ENCODE measurements around the gene RARRES1.

The RARRES1 gene

DNA sequence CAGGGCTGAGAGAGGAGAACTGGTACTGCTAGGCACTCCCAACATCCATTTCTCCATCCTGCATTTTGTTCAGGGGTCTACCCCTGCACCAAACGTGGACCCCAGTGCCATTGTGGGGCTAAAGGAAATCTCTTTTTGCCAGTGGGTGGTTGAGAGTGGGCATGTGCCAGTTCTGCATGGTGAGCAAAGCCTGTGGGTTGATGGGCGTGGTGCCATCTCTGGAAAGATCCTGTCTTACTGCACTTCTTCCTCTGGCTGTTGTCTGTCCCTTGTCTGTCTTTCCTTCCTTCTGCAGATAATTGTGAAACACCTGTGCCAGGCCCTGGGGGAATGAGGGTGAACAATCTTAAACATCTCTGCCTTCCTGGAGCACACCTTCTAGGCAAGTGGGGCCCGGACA lies 1.4 kb upstream of the RARRES1 start:
- TF ChIP-seq, protein P1, sequence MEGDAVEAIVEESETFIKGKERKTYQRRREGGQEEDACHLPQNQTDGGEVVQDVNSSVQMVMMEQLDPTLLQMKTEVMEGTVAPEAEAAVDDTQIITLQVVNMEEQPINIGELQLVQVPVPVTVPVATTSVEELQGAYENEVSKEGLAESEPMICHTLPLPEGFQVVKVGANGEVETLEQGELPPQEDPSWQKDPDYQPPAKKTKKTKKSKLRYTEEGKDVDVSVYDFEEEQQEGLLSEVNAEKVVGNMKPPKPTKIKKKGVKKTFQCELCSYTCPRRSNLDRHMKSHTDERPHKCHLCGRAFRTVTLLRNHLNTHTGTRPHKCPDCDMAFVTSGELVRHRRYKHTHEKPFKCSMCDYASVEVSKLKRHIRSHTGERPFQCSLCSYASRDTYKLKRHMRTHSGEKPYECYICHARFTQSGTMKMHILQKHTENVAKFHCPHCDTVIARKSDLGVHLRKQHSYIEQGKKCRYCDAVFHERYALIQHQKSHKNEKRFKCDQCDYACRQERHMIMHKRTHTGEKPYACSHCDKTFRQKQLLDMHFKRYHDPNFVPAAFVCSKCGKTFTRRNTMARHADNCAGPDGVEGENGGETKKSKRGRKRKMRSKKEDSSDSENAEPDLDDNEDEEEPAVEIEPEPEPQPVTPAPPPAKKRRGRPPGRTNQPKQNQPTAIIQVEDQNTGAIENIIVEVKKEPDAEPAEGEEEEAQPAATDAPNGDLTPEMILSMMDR (conservative IDR thresholded peaks at IDR 0.05): no peak
- TF ChIP-seq ZFX (IDR thresholded peaks at IDR 0.05): no peak
- no peak overlapping the region for H3K27ac ChIP-seq

DNA sequence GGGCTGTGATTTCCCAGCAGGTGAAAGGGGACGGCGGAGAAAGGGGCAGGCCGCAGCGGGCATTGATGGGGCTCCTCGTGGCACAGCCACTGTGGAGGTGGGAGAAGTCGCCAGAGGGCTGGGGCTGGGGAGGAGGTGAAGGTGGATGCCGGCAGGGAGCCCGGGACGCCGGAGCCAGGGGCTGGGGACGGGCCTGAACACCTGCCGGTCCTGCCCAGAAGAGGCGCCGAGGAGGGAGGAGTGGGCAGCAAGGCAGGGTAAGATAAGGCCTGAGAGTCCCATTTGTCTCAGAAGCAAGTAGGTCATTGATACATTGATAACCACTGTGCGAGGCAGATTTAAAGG lies 571 bp upstream of the RARRES1 start:
- H3K27ac ChIP-seq: no peak overlapping the region
- no peak for TF ChIP-seq ZFX (IDR thresholded peaks at IDR 0.05)
- TF ChIP-seq, protein P1 (conservative IDR thresholded peaks at IDR 0.05): no peak

DNA sequence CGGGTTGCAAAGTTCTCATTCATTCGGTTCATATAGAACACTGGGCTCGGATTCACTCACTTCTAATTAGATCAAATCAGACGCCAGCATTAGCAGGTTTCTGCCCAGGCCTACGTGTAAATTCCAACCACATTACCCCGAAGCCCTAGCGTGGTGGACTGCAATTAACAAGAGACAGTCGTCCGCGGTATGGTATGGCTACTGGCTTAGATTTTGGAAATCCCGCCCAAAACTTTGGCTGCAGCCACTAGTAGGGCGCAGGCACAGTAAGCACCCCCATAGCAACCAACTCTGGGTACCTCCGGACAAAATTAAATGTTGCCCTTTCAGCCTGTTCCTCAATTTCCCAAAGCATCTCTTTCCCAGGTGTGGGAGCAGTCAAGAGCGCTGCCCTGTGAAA lies 771 bp downstream of the RARRES1 start:
- TF ChIP-seq, protein P1 (conservative IDR thresholded peaks at IDR 0.05): no peak
- TF ChIP-seq ZFX (IDR thresholded peaks at IDR 0.05): no peak
- no peak overlapping the region for H3K27ac ChIP-seq

DNA sequence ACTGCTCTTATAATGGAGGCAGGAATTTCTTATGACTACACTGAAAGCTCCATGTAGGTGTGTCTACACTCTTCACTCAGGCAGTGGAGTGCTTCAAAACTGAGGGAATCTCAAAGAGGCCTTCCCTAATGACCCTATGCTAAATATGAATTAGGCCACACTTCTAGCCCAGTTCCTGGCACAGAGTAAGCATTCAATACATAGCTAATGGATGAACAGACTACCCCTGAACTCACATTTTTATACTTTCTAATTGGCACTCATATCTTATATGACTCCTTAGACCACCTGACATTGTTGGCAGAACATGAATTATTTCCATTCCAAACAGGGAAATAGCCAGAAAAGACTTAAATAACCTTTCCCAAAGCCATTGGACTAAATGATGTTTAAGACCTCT lies 3.4 kb downstream of the RARRES1 start:
- H3K27ac ChIP-seq: no peak overlapping the region
- TF ChIP-seq ZFX (IDR thresholded peaks at IDR 0.05): no peak
- TF ChIP-seq, protein P1 (conservative IDR thresholded peaks at IDR 0.05): no peak

- no peak overlapping the region for H3K27ac ChIP-seq
These were observed 4.2 kb downstream of the RARRES1 start for GRCh38 chr3:158728061-158728377.

DNA sequence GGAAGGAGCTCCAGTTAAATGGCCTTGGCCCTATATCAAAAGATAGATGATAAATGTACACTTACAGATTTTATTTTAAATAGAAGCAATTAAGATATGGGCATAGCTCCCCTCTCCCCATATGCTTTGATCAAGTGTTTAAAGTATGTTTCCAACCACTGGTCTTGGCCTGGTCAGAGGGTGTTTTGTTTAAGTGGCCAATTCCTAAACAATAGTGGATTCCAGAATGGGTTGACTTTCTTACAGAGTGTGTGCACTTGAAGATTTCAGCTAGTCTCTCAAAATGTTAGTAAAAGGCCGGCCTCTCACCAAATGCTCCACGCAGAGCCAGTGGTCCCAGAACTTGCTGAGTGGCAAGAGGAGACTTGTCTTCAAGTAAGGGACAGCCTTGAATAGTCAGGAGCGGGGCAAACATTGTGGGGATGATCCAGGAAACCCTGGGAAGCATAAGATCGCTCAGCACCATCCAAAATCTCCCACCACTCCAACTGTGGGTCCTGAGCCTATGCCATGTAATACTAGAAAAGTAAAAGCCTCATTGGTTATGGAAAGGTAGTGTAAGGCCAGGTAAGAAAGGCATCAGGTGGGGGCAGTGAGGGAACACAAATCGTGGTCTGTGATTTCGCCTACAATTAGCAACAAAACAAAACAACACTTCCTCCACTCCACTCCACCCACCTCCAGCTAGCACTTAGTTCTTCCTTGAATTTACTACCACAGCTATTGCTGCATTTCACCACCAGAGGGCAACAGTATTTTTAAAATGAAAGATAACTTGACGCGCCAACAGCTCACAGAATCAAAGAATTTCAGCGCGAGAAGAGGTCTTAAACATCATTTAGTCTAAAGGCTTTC lies 4.8 kb downstream of the RARRES1 start:
- TF ChIP-seq, protein P1 (conservative IDR thresholded peaks at IDR 0.05): peak; percentile 93
- TF ChIP-seq ZFX (IDR thresholded peaks at IDR 0.05): no peak

More at GRCh38 chr3:158728061-158728377, 4.2 kb downstream of the RARRES1 start:
- TF ChIP-seq ZFX (IDR thresholded peaks at IDR 0.05): no peak
- TF ChIP-seq, protein P1 (conservative IDR thresholded peaks at IDR 0.05): no peak; the same call in none of the 2 replicates

DNA sequence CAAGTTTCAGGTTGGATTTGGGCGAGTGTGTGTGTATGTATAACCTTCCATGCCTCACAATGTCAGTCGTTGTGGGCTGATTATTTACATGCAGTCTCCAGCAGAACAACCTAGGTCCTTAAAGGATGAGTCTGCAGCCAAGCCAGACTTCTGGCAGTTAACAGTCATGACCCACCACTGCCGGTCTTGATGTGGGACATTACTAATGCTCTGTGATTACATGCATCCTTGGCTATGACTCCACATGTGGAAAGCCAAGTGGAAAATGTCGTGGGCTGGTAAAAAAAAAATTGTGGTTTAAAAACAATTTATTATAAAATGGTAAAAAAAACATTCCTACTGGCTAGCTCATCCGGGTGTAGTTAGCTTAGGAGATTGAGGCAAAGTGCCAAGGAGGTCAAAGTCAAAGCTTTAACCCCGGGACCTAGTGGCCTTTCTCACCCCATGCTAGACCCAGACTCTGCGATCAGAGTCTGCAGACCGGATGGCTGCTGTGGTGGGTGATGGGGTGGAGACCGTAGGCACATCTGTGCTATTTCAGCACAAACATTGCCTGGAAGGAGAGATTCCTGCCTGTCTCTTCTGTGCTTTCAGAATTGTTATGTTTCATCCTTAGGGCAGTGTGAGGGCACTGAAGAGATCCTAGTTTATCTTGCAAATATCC lies 6.8 kb downstream of the RARRES1 start:
- H3K27ac ChIP-seq: peak overlapping the region; percentile 96
- TF ChIP-seq ZFX (IDR thresholded peaks at IDR 0.05): no peak
- TF ChIP-seq, protein P1 (conservative IDR thresholded peaks at IDR 0.05): no peak

More for the DNA sequence above, 4.8 kb downstream of the RARRES1 start:
- no peak overlapping the region for H3K27ac ChIP-seq
